H1 (cell line): ENCODE data around the gene SAMD4A. TPM values are rescaled to one million over a fixed set of nuclear protein-coding genes. Genes with fewer than 3 reads are reported as not detected.

Experiments
- CTCF ChIA-PET: fragments of 300-600 bp; sonication (Branson Sonifier 250); formaldehyde crosslinking; loops from one replicate; lab custom pipeline; 2021; ENCODE audit not compliant: partially characterized antibody; lab: Charles Lee
- POLR2A ChIA-PET: fragments of 300-600 bp; sonication (Branson Sonifier 250); formaldehyde crosslinking; loops from one replicate; lab custom pipeline; 2021; ENCODE audit warnings: inconsistent platforms; ENCODE audit not compliant: partially characterized antibody; lab: Charles Lee
- DNase-seq, 2 experiments: peaks; one replicate each; pipeline versions ENCODE4 v3.0.0 to v3.0.0-alpha.2; 2010 to 2022; ENCODE audit warnings: low spot score in 2 of 2, low read depth in 1 of 2, mixed read lengths in 1 of 2
- FAIRE-seq: peaks from 2 replicates; lab custom pipeline; 2011; peaks lifted over from hg19 to GRCh38; lab: Jason Lieb, UNC
- H2AFZ ChIP-seq: 2 replicates; pipeline ENCODE4 v1.8.1; 2012; ENCODE audit warnings: low read length, inconsistent platforms
- H2AK5ac ChIP-seq: 2 replicates; pipeline ENCODE4 v1.6.1; 2013; ENCODE audit warnings: low read depth, low read length
- H2BK120ac ChIP-seq: replicated peaks from 2 replicates; pipeline ENCODE3; 2013; ENCODE audit warnings: low read depth, low read length, inconsistent platforms
- H2BK12ac ChIP-seq: 2 replicates; pipeline ENCODE4 v1.6.1; 2013; ENCODE audit warnings: low read depth, low read length
- H2BK15ac ChIP-seq: 2 replicates; pipeline ENCODE4 v1.6.1; 2013; ENCODE audit warnings: low read length
- H2BK20ac ChIP-seq: 2 replicates; pipeline ENCODE4 v1.6.1; 2013; ENCODE audit warnings: low read length
- H2BK5ac ChIP-seq: 2 replicates; pipeline ENCODE4 v1.6.1; 2013; ENCODE audit warnings: low read depth, low read length
- H3K14ac ChIP-seq: 2 replicates; pipeline ENCODE4 v1.6.1; 2013; ENCODE audit warnings: inconsistent platforms; ENCODE audit not compliant: insufficient read length
- H3K18ac ChIP-seq: 2 replicates; pipeline ENCODE4 v1.6.1; 2013; ENCODE audit warnings: low read length; ENCODE audit errors: extremely low read depth
- H3K23ac ChIP-seq: 2 replicates; pipeline ENCODE4 v1.6.1; 2013; ENCODE audit warnings: inconsistent platforms; ENCODE audit not compliant: insufficient read length
- H3K23me2 ChIP-seq: 2 replicates; pipeline ENCODE4 v1.6.1; 2013; ENCODE audit warnings: low read depth, low read length
- H3K27ac ChIP-seq: 2 replicates; pipeline ENCODE4 v1.6.1; 2011; ENCODE audit warnings: low read depth, low read length, inconsistent platforms
- H3K27me3 ChIP-seq, 4 experiments: replicated peaks in 1 of 4; 1 replicate in 1 of 4; 2 replicates in 3 of 4; pipeline versions ENCODE4 v1.6.1 to v1.8.1; 2011 to 2013; ENCODE audit warnings: low read length in 3 of 4, mild to moderate bottlenecking in 3 of 4, inconsistent platforms in 2 of 4, mixed read lengths in 2 of 4, moderate library complexity in 1 of 4; ENCODE audit not compliant: control insufficient read depth in 3 of 4, insufficient read depth in 3 of 4; ENCODE audit errors: extremely low read depth in 1 of 4
- H3K36me3 ChIP-seq, 4 experiments: 2 replicates each; pipeline versions ENCODE4 v1.6.1 to v1.8.1; 2011 to 2013; ENCODE audit warnings: mild to moderate bottlenecking in 4 of 4, low read length in 3 of 4, moderate library complexity in 2 of 4, control low read depth in 1 of 4, inconsistent platforms in 1 of 4; ENCODE audit not compliant: insufficient read depth in 4 of 4, control insufficient read depth in 2 of 4
- H3K4ac ChIP-seq: replicated peaks from 2 replicates; pipeline ENCODE3; 2013; ENCODE audit warnings: low read length, low read depth, mixed read lengths, inconsistent platforms; ENCODE audit not compliant: insufficient read length
- H3K4me1 ChIP-seq, 4 experiments: replicated peaks in 1 of 4; 1 replicate in 1 of 4; 2 replicates in 3 of 4; pipeline versions ENCODE4 v1.6.1 to v1.8.1; 2011 to 2013; ENCODE audit warnings: low read length in 3 of 4, inconsistent platforms in 2 of 4, mixed read lengths in 1 of 4; ENCODE audit not compliant: insufficient read depth in 4 of 4, control insufficient read depth in 3 of 4
- H3K4me2 ChIP-seq, 2 experiments: 2 replicates each; pipeline versions ENCODE4 v1.6.1 to v1.8.1; 2011 to 2013; ENCODE audit warnings: low read depth in 2 of 2, low read length in 2 of 2, control low read depth in 1 of 2, inconsistent platforms in 1 of 2, mild to moderate bottlenecking in 1 of 2; ENCODE audit not compliant: insufficient read depth in 1 of 2
- H3K4me3 ChIP-seq, 4 experiments: fragments of 200-600, 300-600 bp in 1 of 4; sonication (generic), shearing (Covaris generic), sonication (Bioruptor Twin) in 1 of 4; 2 replicates each; pipeline versions ENCODE4 v1.5.1 to v1.8.1; 2011 to 2016; ENCODE audit warnings: low read length in 4 of 4, low read depth in 3 of 4, control low read depth in 2 of 4, inconsistent platforms in 2 of 4, mild to moderate bottlenecking in 2 of 4, mixed read lengths in 1 of 4, moderate library complexity in 1 of 4; ENCODE audit not compliant: insufficient read depth in 2 of 4; ENCODE audit errors: extremely low read depth in 1 of 4
- H3K56ac ChIP-seq: replicated peaks from 2 replicates; pipeline ENCODE3; 2013; ENCODE audit warnings: low read depth, mild to moderate bottlenecking, mixed read lengths, low read length, inconsistent platforms; ENCODE audit not compliant: insufficient read length
- H3K79me1 ChIP-seq: 2 replicates; pipeline ENCODE4 v1.6.1; 2013; ENCODE audit warnings: low read depth, low read length, control low read depth
- H3K79me2 ChIP-seq, 2 experiments: 2 replicates each; pipeline versions ENCODE4 v1.6.1 to v1.8.1; 2012 to 2013; ENCODE audit warnings: low read length in 2 of 2, mild to moderate bottlenecking in 2 of 2, inconsistent platforms in 1 of 2; ENCODE audit not compliant: insufficient read depth in 2 of 2, control insufficient read depth in 1 of 2
- H3K9ac ChIP-seq, 4 experiments: replicated peaks in 1 of 4; 1 replicate in 1 of 4; 2 replicates in 3 of 4; pipeline versions ENCODE4 v1.6.1 to v1.8.1; 2011 to 2013; ENCODE audit warnings: low read depth in 3 of 4, low read length in 3 of 4, control low read depth in 2 of 4, mild to moderate bottlenecking in 2 of 4, moderate library complexity in 2 of 4, inconsistent platforms in 1 of 4; ENCODE audit errors: extremely low read depth in 1 of 4
- H3K9me3 ChIP-seq, 2 experiments: 2 replicates each; pipeline versions ENCODE4 v1.6.1 to v1.8.1; 2012 to 2013; ENCODE audit warnings: mild to moderate bottlenecking in 2 of 2, moderate library complexity in 2 of 2, control low read depth in 1 of 2, inconsistent platforms in 1 of 2, low read depth in 1 of 2, low read length in 1 of 2, mixed read lengths in 1 of 2; ENCODE audit not compliant: insufficient read depth in 2 of 2
- H4K20me1 ChIP-seq, 2 experiments: replicated peaks in 1 of 2; 2 replicates each; pipeline versions ENCODE3 to v1.8.1; 2011 to 2013; ENCODE audit warnings: inconsistent platforms in 2 of 2, low read length in 2 of 2, mild to moderate bottlenecking in 1 of 2; ENCODE audit not compliant: insufficient read depth in 2 of 2, control insufficient read depth in 1 of 2
- H4K5ac ChIP-seq: 2 replicates; pipeline ENCODE4 v1.6.1; 2013; ENCODE audit warnings: low read length, low read depth, mixed read lengths, inconsistent platforms; ENCODE audit not compliant: insufficient read length
- H4K8ac ChIP-seq: 2 replicates; pipeline ENCODE4 v1.8.0; 2013; ENCODE audit warnings: mild to moderate bottlenecking, moderate library complexity, low read length, inconsistent platforms; ENCODE audit not compliant: insufficient read depth; ENCODE audit errors: extremely low read depth
- H4K91ac ChIP-seq: replicated peaks from 2 replicates; pipeline ENCODE3; 2013; ENCODE audit warnings: low read length, mixed read lengths, inconsistent platforms; ENCODE audit not compliant: insufficient read length
- ASH2L ChIP-seq: fragments of 200-600, 300-600 bp; sonication (generic); IDR thresholded peaks from one replicate; pipeline ENCODE4 v1.7.1; 2017; ENCODE audit warnings: low read length
- ATF3 ChIP-seq: IDR thresholded peaks from 2 replicates; pipeline ENCODE4 v1.6.1; 2011; ENCODE audit warnings: low read depth, mild to moderate bottlenecking, low read length; ENCODE audit not compliant: insufficient read depth
- CTBP2 ChIP-seq: IDR thresholded peaks from 2 replicates; pipeline ENCODE4 v1.7.0; 2011; ENCODE audit warnings: borderline replicate concordance, mild to moderate bottlenecking, moderate library complexity, mixed read lengths, low read length; ENCODE audit not compliant: insufficient read depth, insufficient read length
- HDAC2 ChIP-seq, 2 experiments: fragments of 300-600 bp in 1 of 2; sonication (generic) in 1 of 2; IDR thresholded peaks; 2 replicates each; pipeline ENCODE4 v1.6.1; 2011 to 2012; ENCODE audit warnings: low read depth in 2 of 2, low read length in 2 of 2, mild to moderate bottlenecking in 2 of 2, moderate library complexity in 2 of 2, borderline replicate concordance in 1 of 2, inconsistent platforms in 1 of 2
- HDAC6 ChIP-seq: IDR thresholded peaks from one replicate; pipeline ENCODE4 v1.7.1; 2012; ENCODE audit warnings: low read depth, mild to moderate bottlenecking, inconsistent platforms, low read length, moderate library complexity
- JUND ChIP-seq: IDR thresholded peaks from 2 replicates; pipeline ENCODE4 v1.6.1; 2011; ENCODE audit warnings: mild to moderate bottlenecking, improper control_type of control experiment, low read length
- PHF8 ChIP-seq: fragments of 200-600 bp; sonication (generic); conservative IDR thresholded peaks from 2 replicates; pipeline ENCODE4 v1.7.1; 2012; ENCODE audit warnings: low read depth, mild to moderate bottlenecking, inconsistent platforms, low read length, moderate library complexity
- SIX5 ChIP-seq: IDR thresholded peaks from 2 replicates; pipeline ENCODE4 v1.6.1; 2011; ENCODE audit warnings: mild to moderate bottlenecking, low read depth, low read length
- SUZ12 ChIP-seq: fragments of 200-600 bp; sonication (generic); IDR thresholded peaks from 2 replicates; pipeline ENCODE4 v1.6.1; 2012; ENCODE audit warnings: mild to moderate bottlenecking, inconsistent platforms, low read length, moderate library complexity, mixed read lengths
- USF2 ChIP-seq: IDR thresholded peaks from 2 replicates; pipeline ENCODE4 v1.6.1; 2011; ENCODE audit warnings: low read length, improper control_type of control experiment
- YY1 ChIP-seq: IDR thresholded peaks from 2 replicates; pipeline ENCODE4 v1.6.1; 2011; ENCODE audit warnings: low read depth, mild to moderate bottlenecking, low read length
- WGBS, 2 experiments: shearing (Covaris generic) in 1 of 2; methylation state at CpG; one replicate each; pipeline versions ENCODE4 v1.1.6 to v1.1.7; 2013 to 2015; ENCODE audit warnings: low lambda C conversion rate in 2 of 2, mixed read lengths in 2 of 2, inconsistent platforms in 1 of 2, low coverage in 1 of 2, missing lambda C conversion rate in 1 of 2; ENCODE audit not compliant: insufficient replicate concordance in 2 of 2, insufficient coverage in 1 of 2, insufficient read length in 1 of 2; ENCODE audit errors: extremely low coverage in 1 of 2, missing lambda C conversion rate in 1 of 2; 5-methylcytosine and 5-hydroxymethylcytosine counted together
- polyA plus RNA-seq, 7 experiments: library from polyadenylated mRNA; depleted of rRNA in 3 of 7; stranded (reverse) in 5 of 7; unstranded in 2 of 7; fragments of >200 nt in 5 of 7; fragments of 200-250 nt in 2 of 7; gene quantifications; 1 replicate in 5 of 7; 2 replicates in 1 of 7; 4 replicates in 1 of 7; pipeline versions ENCODE4 v1.2.1 to v1.2.3, GENCODE V29; 2011 to 2013; ENCODE audit warnings: missing spikeins in 2 of 7, mixed read lengths in 2 of 7
- total RNA-seq: library from RNA; stranded (reverse); fragmentation: NEBNext Ultra II Directional; extraction: Animal tissue kit (Norgen Biotek cat#: 25700); gene quantifications from 2 replicates; pipeline ENCODE4 v1.2.1, GENCODE V29; 2021

The SAMD4A gene
- total and polyA plus RNA-seq, 2 of the 8 experiments (the other 6 are each of a cell fraction or from before 2014, with no cell fraction given) = 2.4 to 12.3 TPM

DNA sequence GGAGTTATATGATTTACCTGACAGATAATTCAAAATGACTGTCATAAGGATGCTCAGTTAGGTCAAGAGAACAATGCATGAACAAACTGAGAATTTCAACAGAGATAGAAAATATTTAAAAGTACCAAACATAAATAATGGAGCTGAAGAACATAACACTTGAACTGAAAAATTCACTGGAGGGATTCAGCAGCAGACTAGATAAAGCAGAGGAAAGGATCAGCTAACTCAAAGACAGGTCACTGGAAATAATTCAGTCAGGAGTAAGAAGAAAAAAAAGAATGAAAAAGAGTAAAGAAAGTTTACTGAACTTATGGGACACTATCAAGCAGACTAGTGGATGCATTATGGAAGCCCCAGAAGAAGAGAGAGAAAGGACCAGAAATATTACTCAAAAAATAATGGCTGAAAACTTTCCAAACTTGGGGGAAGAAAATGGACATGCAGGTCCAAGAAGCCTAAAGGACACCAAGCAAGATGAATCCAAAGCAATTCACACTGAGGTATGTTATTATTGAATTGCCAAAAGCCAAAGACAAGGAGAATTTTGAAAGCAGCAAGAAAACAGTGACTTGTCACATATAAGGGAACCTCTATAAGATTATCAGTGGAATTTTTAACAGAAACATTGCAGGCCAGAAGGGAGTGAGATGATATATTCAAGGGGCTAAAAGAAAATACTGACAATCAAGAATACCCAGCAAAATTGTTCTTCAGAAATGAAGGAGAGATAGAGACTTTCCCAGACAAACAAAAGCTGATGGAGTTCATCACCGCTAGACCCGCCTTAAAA, 257.0 kb downstream of the SAMD4A start:
- H4K8ac ChIP-seq = no peak overlapping the region
- H3K4me3 ChIP-seq = no peak overlapping the region
- no peak overlapping the region for H3K9ac ChIP-seq
- ChIA-PET POLR2A (no interaction called here), CTCF (interaction anchor here (0.7 to 1.4 kb wide), 3 partner anchors 10 to 378 kb away, joined by 3 read pairs; no protein-coding TSS in a partner anchor)
- H4K5ac ChIP-seq = no peak overlapping the region
- H3K27me3 ChIP-seq = no peaks in the 10 kb centered on the region
- H4K91ac ChIP-seq = no peak overlapping the region
- H2BK15ac ChIP-seq = no peak overlapping the region
- H4K20me1 ChIP-seq = no peaks in the 10 kb centered on the region
- H3K4me1 ChIP-seq = no peaks in the 10 kb centered on the region
- TF ChIP-seq SIX5 (no peak), HDAC6 (no peak), ASH2L (no peak), USF2 (no peak), JUND (no peak), CTBP2 (no peak), HDAC2 (IDR thresholded peaks at IDR 0.05; ENCODE audit: borderline replicate concordance in 1 of 2, low read depth in 2 of 2, low read length in 2 of 2) (no peak), SUZ12 (no peak), YY1 (no peak), ATF3 (no peak), PHF8 (no peak)
- no peak overlapping the region for H3K4ac ChIP-seq
- H3K79me1 ChIP-seq = no peaks in the 10 kb centered on the region
- no peaks in the 10 kb centered on the region for H3K79me2 ChIP-seq
- no peak for DNase-seq
- H3K4me2 ChIP-seq = no peak overlapping the region
- no peak overlapping the region for H2AFZ ChIP-seq
- no peak overlapping the region for H3K23ac ChIP-seq
- no peaks in the 10 kb centered on the region for H3K9me3 ChIP-seq
- H3K56ac ChIP-seq = no peak overlapping the region
- no peak overlapping the region for H3K27ac ChIP-seq
- H2BK5ac ChIP-seq = no peak overlapping the region
- no peak overlapping the region for H2BK20ac ChIP-seq
- no peak overlapping the region for H3K18ac ChIP-seq
- no peak overlapping the region for H2BK120ac ChIP-seq
- H2AK5ac ChIP-seq = no peak overlapping the region
- FAIRE-seq = no peak
- no peak overlapping the region for H3K14ac ChIP-seq
- H2BK12ac ChIP-seq = no peak overlapping the region
- H3K36me3 ChIP-seq = no peaks in the 10 kb centered on the region
- no peaks in the 10 kb centered on the region for H3K23me2 ChIP-seq
- WGBS, 2 experiments = 82% methylated on average over 2 of the region's 2 CpGs; no CpG with 5 or more reads in 1 of the 2 experiments
